Fibroblast of villous mesenchyme (primary cell): ENCODE data around the gene FLNB. TPM values are rescaled to one million over a fixed set of nuclear protein-coding genes. Genes with fewer than 3 reads are reported as not detected.

ENCODE experiments used
- DNase-seq: peaks from one replicate; pipeline ENCODE4 v3.0.0-alpha.2; 2010; ENCODE audit warnings: low read depth
- H3K4me3 ChIP-seq: 2 replicates; pipeline ENCODE4 v1.5.1; 2011; ENCODE audit warnings: low read depth, mild to moderate bottlenecking, low read length
- CTCF ChIP-seq: IDR thresholded peaks from 2 replicates; pipeline ENCODE4 v1.5.1; 2012; ENCODE audit warnings: low read depth, mild to moderate bottlenecking, low read length; ENCODE audit not compliant: insufficient read depth
- total RNA-seq: library from RNA; depleted of rRNA; stranded (reverse); fragments of >200 nt; gene quantifications from 2 replicates; pipeline ENCODE4 v1.2.3, GENCODE V29; 2012

Gene FLNB
- total RNA-seq, 1 donor, result 325 TPM

DNA sequence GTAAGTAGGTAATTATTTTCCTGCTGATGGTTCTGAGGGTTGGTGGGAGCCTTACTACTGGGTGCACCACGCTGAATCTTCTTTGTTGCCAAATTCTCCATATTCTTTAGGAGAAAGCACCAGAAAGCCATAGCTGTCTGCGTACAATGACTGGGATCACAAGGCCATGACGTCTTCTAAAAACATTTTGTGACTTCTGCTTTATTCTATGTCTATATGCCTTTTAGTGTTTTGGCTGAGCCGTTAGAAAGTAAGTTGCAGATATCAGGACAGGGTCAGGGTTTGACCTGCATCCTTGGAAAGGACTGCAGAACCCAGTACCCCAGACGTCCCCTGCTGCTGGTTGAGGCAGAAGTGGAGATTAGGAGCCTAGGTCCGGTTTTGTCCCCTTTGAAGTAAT lies 107.0 kb downstream of the FLNB start:
- DNase-seq, result no peak
- TF ChIP-seq CTCF, result no peak
- no peak overlapping the region for H3K4me3 ChIP-seq

GRCh38 chr3:58116161-58116955 lies 108.1 kb downstream of the FLNB start:
- no peak for TF ChIP-seq CTCF
- H3K4me3 ChIP-seq, result no peak overlapping the region
- no peak for DNase-seq

GRCh38 chr3:58116985-58117384 lies 108.8 kb downstream of the FLNB start:
- no peak for TF ChIP-seq CTCF
- peak; percentile 63 for DNase-seq
- H3K4me3 ChIP-seq, result no peak overlapping the region

DNA sequence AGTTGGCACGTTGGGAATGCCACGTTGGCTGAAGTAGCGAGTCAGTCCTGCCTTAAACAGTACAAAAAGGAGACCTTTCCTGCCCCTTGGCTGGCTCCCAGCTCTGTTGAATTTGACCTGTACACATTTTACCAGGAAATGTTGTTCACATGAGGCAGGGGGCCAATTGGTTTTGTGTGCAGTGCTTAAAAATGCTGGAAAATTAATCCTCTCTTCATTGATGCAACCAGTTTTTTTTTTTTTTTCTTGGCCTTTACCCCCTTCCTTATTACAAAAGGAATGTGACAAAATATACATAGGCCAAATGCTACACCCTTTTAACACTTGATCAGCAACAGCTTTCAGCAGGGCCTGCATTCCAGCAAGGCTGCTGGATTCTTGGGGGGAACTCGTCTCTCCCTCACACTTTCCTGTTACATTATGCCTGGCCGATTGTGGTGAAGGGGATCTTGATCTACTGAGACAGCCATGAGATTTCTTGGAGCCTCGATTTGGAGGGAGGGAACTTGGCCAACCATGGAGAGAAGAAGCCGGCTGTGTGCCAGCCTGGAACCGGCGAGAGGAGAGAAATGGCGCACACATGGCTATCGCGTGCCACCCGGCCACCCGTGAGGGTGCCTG lies 109.4 kb downstream of the FLNB start:
- TF ChIP-seq CTCF, result no peak
- DNase-seq, result peak; percentile 72
- H3K4me3 ChIP-seq, result peak overlapping the region; percentile 2

DNA sequence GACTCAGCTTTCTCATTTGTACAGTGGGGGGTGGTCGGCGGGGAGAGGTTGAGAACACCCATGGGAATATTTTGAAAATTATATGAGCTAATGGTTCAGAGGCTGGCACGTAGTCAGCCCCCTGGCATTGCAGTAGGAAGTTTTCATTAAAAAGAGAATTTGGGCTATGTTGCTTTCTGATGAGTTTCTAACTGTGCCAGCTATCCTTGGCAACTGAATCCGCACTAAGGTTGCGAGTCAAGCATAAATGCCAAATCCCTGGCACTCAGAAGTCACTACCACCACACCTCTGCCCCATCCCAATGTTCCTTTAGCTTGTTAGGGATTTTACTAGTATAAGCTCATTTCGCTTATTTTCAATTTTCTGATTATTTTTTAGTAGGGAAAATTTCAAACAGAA lies 111.0 kb downstream of the FLNB start:
- no peak for DNase-seq
- TF ChIP-seq CTCF, result no peak
- H3K4me3 ChIP-seq, result no peak overlapping the region

DNA sequence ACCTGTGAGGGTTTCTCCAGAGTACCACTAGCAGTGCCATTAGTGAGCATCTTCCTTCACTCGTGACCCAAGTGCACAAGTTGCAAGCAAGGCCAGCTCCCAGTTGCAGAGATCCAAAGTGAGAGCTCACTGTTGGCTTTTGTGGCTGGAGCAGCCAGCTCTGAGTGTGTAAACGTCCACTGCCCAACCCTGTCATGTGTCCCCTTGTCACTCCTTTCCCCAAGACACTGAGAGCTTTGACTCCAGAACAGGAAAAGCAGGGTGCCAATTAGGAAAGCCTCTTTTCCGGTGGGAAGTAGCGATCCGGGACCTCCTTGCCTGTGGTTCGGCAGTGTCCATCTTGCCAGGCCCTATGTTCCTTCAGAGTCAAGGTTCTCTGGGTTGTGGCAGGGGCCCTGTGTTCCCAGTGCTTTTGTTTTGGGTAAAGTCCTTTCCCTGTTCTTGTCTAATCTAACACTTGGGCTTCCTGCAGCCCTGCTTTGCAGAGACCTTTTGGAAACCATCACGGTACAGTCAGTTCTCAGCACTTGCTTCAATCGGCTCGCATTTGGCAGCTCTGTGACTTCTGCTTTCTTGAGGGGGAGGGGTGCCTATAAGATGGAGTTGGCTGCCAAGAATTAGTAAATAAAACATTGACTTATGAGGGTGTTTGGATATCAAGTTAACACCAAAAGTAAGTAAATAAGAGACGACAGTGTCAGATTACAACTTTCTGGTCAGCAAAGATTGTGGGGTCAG lies 112.0 kb downstream of the FLNB start:
- no peak for TF ChIP-seq CTCF
- no peak for DNase-seq
- no peak overlapping the region for H3K4me3 ChIP-seq
